Endothelial cell of umbilical vein (primary cell): ENCODE results near the gene SLC39A11. TPM values are rescaled to one million over a fixed set of nuclear protein-coding genes. Genes with fewer than 3 reads are reported as not detected.

ENCODE experiments used
- BruUV-seq: library from RNA; stranded (reverse); fragments of 400-500 nt; replicated peaks from 2 replicates; lab custom pipeline; 2021; lab: Mats Ljungman, UMichigan
- CTCF ChIA-PET: fragments of 300-600, 350-600 bp; sonication (Branson Sonifier 250); formaldehyde crosslinking; loops from one replicate; lab custom pipeline; 2021; ENCODE audit warnings: antibody characterized with exemption, inconsistent platforms; lab: Charles Lee
- POLR2A ChIA-PET: fragments of 300-600, 350-600 bp; sonication (Branson Sonifier 250); formaldehyde crosslinking; loops from one replicate; lab custom pipeline; 2021; ENCODE audit warnings: antibody characterized with exemption, inconsistent platforms; lab: Charles Lee
- DNase-seq: peaks from one replicate; pipeline ENCODE4 v3.0.0-alpha.2; 2011; ENCODE audit warnings: low read depth, low spot score
- FAIRE-seq: peaks from 2 replicates; lab custom pipeline; 2011; peaks lifted over from hg19 to GRCh38; lab: Jason Lieb, UNC
- H2AFZ ChIP-seq: 2 replicates; pipeline ENCODE4 v1.6.0; 2012; ENCODE audit warnings: low read depth, low read length, control low read depth, inconsistent platforms
- H3K27ac ChIP-seq: 2 replicates; pipeline ENCODE4 v1.5.1; 2011; ENCODE audit warnings: low read depth, mild to moderate bottlenecking, control low read depth, low read length, moderate library complexity; ENCODE audit not compliant: insufficient read depth
- H3K27me3 ChIP-seq, 2 experiments: 2 replicates each; pipeline versions ENCODE4 v1.6.0 to v1.6.1; 2011; ENCODE audit warnings: low read length in 2 of 2, mixed read lengths in 1 of 2; ENCODE audit not compliant: control insufficient read depth in 2 of 2, insufficient read depth in 2 of 2
- H3K36me3 ChIP-seq, 2 experiments: 2 replicates in 1 of 2; 3 replicates in 1 of 2; pipeline ENCODE4 v1.5.1; 2011; ENCODE audit warnings: low read length in 2 of 2, mild to moderate bottlenecking in 1 of 2, moderate library complexity in 1 of 2; ENCODE audit not compliant: control insufficient read depth in 2 of 2, insufficient read depth in 2 of 2; ENCODE audit errors: extremely low read depth in 1 of 2
- H3K4me1 ChIP-seq: 3 replicates; pipeline ENCODE4 v1.5.1; 2011; ENCODE audit warnings: mild to moderate bottlenecking, low read length; ENCODE audit not compliant: control insufficient read depth, insufficient read depth; ENCODE audit errors: extremely low read depth
- H3K4me2 ChIP-seq: 2 replicates; pipeline ENCODE4 v1.6.1; 2011; ENCODE audit warnings: low read length, control low read depth, mixed read lengths; ENCODE audit not compliant: insufficient read depth
- H3K4me3 ChIP-seq, 3 experiments: fragments of 200-600 bp in 1 of 3; sonication (generic), shearing (Covaris generic) in 1 of 3; replicated peaks in 1 of 3; 2 replicates each; pipeline ENCODE4 v1.5.1; 2011 to 2016; ENCODE audit warnings: control low read depth in 3 of 3, low read length in 3 of 3, mild to moderate bottlenecking in 2 of 3, inconsistent platforms in 1 of 3, low read depth in 1 of 3, moderate library complexity in 1 of 3; ENCODE audit not compliant: insufficient read depth in 1 of 3
- H3K79me2 ChIP-seq: 2 replicates; pipeline ENCODE4 v1.6.0; 2012; ENCODE audit warnings: low read length, inconsistent platforms; ENCODE audit not compliant: control insufficient read depth, insufficient read depth
- H3K9ac ChIP-seq: replicated peaks from 2 replicates; pipeline ENCODE3; 2011; ENCODE audit warnings: low read length, control low read depth; ENCODE audit not compliant: insufficient read depth; ENCODE audit errors: extremely low read depth
- H3K9me1 ChIP-seq: replicated peaks from 3 replicates; pipeline ENCODE4 v1.6.0; 2011; ENCODE audit warnings: mild to moderate bottlenecking, low read length; ENCODE audit not compliant: control insufficient read depth, insufficient read depth; ENCODE audit errors: extremely low read depth
- H3K9me3 ChIP-seq: replicated peaks from 2 replicates; pipeline ENCODE4 v1.5.1; 2012; ENCODE audit warnings: low read length, inconsistent platforms; ENCODE audit not compliant: control insufficient read depth, insufficient read depth
- H4K20me1 ChIP-seq: replicated peaks from 2 replicates; pipeline ENCODE3; 2011; ENCODE audit warnings: mild to moderate bottlenecking, low read length; ENCODE audit not compliant: control insufficient read depth, insufficient read depth; ENCODE audit errors: extremely low read depth
- EZH2 ChIP-seq: IDR thresholded peaks from 2 replicates; pipeline ENCODE4 v1.6.1; 2012; ENCODE audit warnings: borderline replicate concordance, low read depth, mild to moderate bottlenecking, moderate library complexity, low read length, inconsistent platforms; ENCODE audit not compliant: severe bottlenecking
- FOS ChIP-seq: IDR thresholded peaks from 2 replicates; pipeline ENCODE4 v1.6.1; 2011; ENCODE audit warnings: mild to moderate bottlenecking, low read length, moderate library complexity, borderline replicate concordance; ENCODE audit not compliant: insufficient read depth
- GATA2 ChIP-seq: IDR thresholded peaks from 2 replicates; pipeline ENCODE4 v1.7.0; 2011; ENCODE audit warnings: low read depth, mild to moderate bottlenecking, moderate library complexity, mixed read lengths, low read length; ENCODE audit not compliant: insufficient read length, insufficient read depth
- JUN ChIP-seq: IDR thresholded peaks from 2 replicates; pipeline ENCODE4 v1.6.1; 2011; ENCODE audit warnings: borderline replicate concordance, low read depth; ENCODE audit not compliant: insufficient read length, insufficient read depth
- MYC ChIP-seq: IDR thresholded peaks from one replicate; pipeline ENCODE4 v1.6.1; 2011; ENCODE audit warnings: mild to moderate bottlenecking, low read depth, low read length
- POLR2A ChIP-seq: IDR thresholded peaks from 2 replicates; pipeline ENCODE4 v1.6.1; 2012; ENCODE audit warnings: low read depth, mild to moderate bottlenecking, control low read depth, low read length
- POLR2AphosphoS5 ChIP-seq: IDR thresholded peaks from 2 replicates; pipeline ENCODE4 v1.6.1; 2012; ENCODE audit warnings: low read depth, mild to moderate bottlenecking, control low read depth, low read length, moderate library complexity; ENCODE audit not compliant: insufficient read depth
- dilution Hi-C: fragments of 300-500 bp; cut with MboI; formaldehyde crosslinking; loops from one replicate; pipeline ENCODE4 v1.15.0; 2019; ENCODE audit warnings: low sequenced_read_pairs; ENCODE audit not compliant: extremely low pct_ligation_motif_present
- intact Hi-C: fragments of 100-400 bp; cut with micrococcal nuclease; formaldehyde crosslinking; loops from one replicate; pipeline ENCODE4 v1.10.0; 2022
- polyA plus RNA-seq, 4 experiments: library from polyadenylated mRNA; depleted of rRNA in 3 of 4; stranded (reverse) in 3 of 4; unstranded in 1 of 4; fragments of >200 nt; gene quantifications; 2 replicates each; pipeline versions ENCODE4 v1.2.1 to v1.2.3, GENCODE V29; 2011 to 2012; ENCODE audit warnings: missing spikeins in 1 of 4
- total RNA-seq: library from RNA; stranded (reverse); gene quantifications from 2 replicates; pipeline ENCODE4 v1.2.3, GENCODE V29; 2021
- TF ChIP-seq, protein P1 (sequence below), 2 donors: IDR thresholded peaks; 1 replicate in 1 of 2; 2 replicates in 1 of 2; pipeline ENCODE4 v1.5.1; 2011; ENCODE audit warnings: low read length in 2 of 2, mild to moderate bottlenecking in 2 of 2, moderate library complexity in 2 of 2, control low read depth in 1 of 2, inconsistent platforms in 1 of 2, low read depth in 1 of 2; ENCODE audit not compliant: insufficient read depth in 1 of 2; ENCODE audit errors: extremely low read depth in 1 of 2
- TF ChIP-seq, protein P2 (sequence below): IDR thresholded peaks from 2 replicates; pipeline ENCODE4 v1.6.1; 2011; ENCODE audit not compliant: insufficient read depth, insufficient read length

Gene SLC39A11
- total and polyA plus RNA-seq, 2 donors (not counting 3 experiments of a cell fraction or from before 2014, with no cell fraction given): 8.1 to 11.9 TPM

DNA sequence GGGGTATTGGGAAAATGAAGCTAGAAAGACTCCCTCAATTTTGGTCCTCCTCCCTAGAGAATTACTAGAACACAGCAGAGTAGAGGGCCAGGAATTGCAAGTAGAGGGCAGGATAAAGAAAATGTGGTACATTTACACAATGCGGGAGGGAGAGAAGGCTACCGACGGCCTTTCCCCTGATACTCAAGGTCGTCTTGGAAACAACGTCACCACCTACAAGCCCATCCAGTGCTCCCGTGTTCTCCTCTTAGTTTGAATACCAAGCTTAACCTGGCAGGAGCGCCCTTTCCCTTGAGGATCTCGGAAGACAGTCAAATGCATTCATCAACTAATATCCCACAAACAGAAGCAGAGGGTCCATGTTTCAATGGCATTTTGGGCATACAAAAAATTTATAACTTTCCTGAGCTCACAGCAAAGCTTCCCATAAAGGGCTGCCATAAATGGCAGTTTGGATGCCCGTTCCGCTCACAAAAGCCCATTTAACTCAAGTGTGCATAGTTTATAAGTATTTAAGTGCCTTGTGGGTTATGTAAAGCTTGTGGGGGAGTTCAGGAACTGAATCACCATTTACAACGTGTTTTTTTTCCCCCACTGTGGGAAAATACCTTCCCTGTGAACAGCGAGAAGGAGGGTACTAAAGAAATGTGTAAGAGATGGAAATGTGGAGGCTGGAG, 414.6 kb downstream of the SLC39A11 start:
- H3K4me1 ChIP-seq: no peaks in the 10 kb centered on the region

More for the DNA sequence above, 414.6 kb downstream of the SLC39A11 start:
- Histone ChIP-seq H4K20me1 (no peaks in the 10 kb centered on the region), H3K4me2 (no peak overlapping the region), H3K9me3 (no peaks in the 10 kb centered on the region), H3K4me3 (no peak overlapping the region), H3K79me2 (no peaks in the 10 kb centered on the region), H3K9me1 (no peaks in the 10 kb centered on the region), H2AFZ (no peak overlapping the region), H3K27ac (no peak overlapping the region), H3K36me3 (no peaks in the 10 kb centered on the region), H3K27me3 (no peaks in the 10 kb centered on the region), H3K9ac (no peak overlapping the region)
- ChIA-PET POLR2A (no interaction called here), CTCF (no interaction called here)
- DNase-seq: no peak
- dilution Hi-C loops: no loop called here
- no TSS peak for BruUV-seq
- intact Hi-C loops: no loop called here
- TF ChIP-seq JUN (no peak), GATA2 (no peak), POLR2A (no peak), POLR2AphosphoS5 (no peak), MYC (no peak), EZH2 (no peak), FOS (no peak)
- TF ChIP-seq, protein P1, sequence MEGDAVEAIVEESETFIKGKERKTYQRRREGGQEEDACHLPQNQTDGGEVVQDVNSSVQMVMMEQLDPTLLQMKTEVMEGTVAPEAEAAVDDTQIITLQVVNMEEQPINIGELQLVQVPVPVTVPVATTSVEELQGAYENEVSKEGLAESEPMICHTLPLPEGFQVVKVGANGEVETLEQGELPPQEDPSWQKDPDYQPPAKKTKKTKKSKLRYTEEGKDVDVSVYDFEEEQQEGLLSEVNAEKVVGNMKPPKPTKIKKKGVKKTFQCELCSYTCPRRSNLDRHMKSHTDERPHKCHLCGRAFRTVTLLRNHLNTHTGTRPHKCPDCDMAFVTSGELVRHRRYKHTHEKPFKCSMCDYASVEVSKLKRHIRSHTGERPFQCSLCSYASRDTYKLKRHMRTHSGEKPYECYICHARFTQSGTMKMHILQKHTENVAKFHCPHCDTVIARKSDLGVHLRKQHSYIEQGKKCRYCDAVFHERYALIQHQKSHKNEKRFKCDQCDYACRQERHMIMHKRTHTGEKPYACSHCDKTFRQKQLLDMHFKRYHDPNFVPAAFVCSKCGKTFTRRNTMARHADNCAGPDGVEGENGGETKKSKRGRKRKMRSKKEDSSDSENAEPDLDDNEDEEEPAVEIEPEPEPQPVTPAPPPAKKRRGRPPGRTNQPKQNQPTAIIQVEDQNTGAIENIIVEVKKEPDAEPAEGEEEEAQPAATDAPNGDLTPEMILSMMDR (IDR thresholded peaks at IDR 0.05; ENCODE audit: extremely low read depth in 1 of 2, insufficient read depth in 1 of 2, low read depth in 1 of 2, low read length in 2 of 2): no peak
- TF ChIP-seq, protein P2, sequence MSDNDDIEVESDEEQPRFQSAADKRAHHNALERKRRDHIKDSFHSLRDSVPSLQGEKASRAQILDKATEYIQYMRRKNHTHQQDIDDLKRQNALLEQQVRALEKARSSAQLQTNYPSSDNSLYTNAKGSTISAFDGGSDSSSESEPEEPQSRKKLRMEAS: no peak
- FAIRE-seq: no peak
